Activated effector memory CD4-positive, alpha-beta T cell treated with anti-CD3 and anti-CD28 coated beads, Interleukin-2, amount 50 U/mL, for 16 hours (primary cell): ENCODE data around the gene REEP6.

Source experiments
- DNase-seq: peaks from one replicate; pipeline ENCODE4 v3.0.0-alpha.2; 2020

The REEP6 gene

GRCh38 chr19:1457031-1457739 is 33.8 kb upstream of the REEP6 start:
- DNase-seq, result no peak

GRCh38 chr19:1457892-1458291 is 33.1 kb upstream of the REEP6 start:
- no peak for DNase-seq

- DNase-seq, result no peak
These were observed 31.5 kb upstream of the REEP6 start for GRCh38 chr19:1459479-1459878.

GRCh38 chr19:1460033-1460995 is 30.7 kb upstream of the REEP6 start:
- DNase-seq, result no peak

GRCh38 chr19:1461862-1462261 is 29.1 kb upstream of the REEP6 start:
- no peak for DNase-seq

GRCh38 chr19:1465191-1466016 is 25.6 kb upstream of the REEP6 start:
- peak; percentile 73 for DNase-seq

- no peak for DNase-seq
These were observed 24.9 kb upstream of the REEP6 start for GRCh38 chr19:1466018-1466460.

- no peak for DNase-seq
These were observed 24.3 kb upstream of the REEP6 start for GRCh38 chr19:1466461-1467214.

- no peak for DNase-seq
These were observed 23.8 kb upstream of the REEP6 start for GRCh38 chr19:1467215-1467489.

GRCh38 chr19:1467490-1468273 is 23.3 kb upstream of the REEP6 start:
- DNase-seq, result no peak

- DNase-seq, result no peak
These were observed 22.6 kb upstream of the REEP6 start for GRCh38 chr19:1468274-1468820.

- DNase-seq, result peak; percentile 76
These were observed 22.1 kb upstream of the REEP6 start for GRCh38 chr19:1468821-1469254.

GRCh38 chr19:1469255-1470054 is 21.5 kb upstream of the REEP6 start:
- peak; percentile 74 for DNase-seq

GRCh38 chr19:1470055-1470304 is 21.0 kb upstream of the REEP6 start:
- DNase-seq, result no peak

- peak; percentile 91 for DNase-seq
These were observed 20.5 kb upstream of the REEP6 start for GRCh38 chr19:1470305-1471009.

- DNase-seq, result no peak
These were observed 19.9 kb upstream of the REEP6 start for GRCh38 chr19:1471010-1471514.

GRCh38 chr19:1471515-1472160 is 19.3 kb upstream of the REEP6 start:
- no peak for DNase-seq

- DNase-seq, result no peak
These were observed 18.5 kb upstream of the REEP6 start for GRCh38 chr19:1472231-1473084.
